HL-60/S4 treated with retinoic acid at 250 ng/mL for 4 days and 3 days (cell line): ENCODE data around the gene EGFLAM.

Source experiments
- in situ Hi-C: fragments of 300-500 bp; cut with MboI; formaldehyde crosslinking; loops from 2 replicates; pipeline ENCODE4 v1.7.0; 2022; ENCODE audit warnings: low sequenced_read_pairs

The EGFLAM gene

DNA sequence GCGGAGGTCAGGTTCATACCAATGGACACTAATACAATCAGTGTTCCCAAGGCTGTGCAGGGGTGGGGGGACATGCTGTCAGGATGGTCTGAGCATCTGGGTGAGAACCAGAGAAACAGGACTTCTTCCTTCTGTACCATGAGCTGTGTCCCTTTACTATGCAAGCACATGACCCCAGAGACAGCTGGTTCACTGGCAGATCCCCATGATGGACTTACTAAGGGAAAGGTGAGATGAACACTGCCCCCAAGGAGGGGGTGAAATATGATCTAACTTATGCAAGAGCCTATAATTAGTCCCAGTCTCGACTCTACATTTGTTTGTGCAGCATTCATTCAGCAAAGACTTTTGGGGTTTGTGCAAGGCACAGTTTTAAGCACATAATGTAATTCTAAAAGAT is 206.7 kb downstream of the EGFLAM start:
- in situ Hi-C loops = no loop called here

DNA sequence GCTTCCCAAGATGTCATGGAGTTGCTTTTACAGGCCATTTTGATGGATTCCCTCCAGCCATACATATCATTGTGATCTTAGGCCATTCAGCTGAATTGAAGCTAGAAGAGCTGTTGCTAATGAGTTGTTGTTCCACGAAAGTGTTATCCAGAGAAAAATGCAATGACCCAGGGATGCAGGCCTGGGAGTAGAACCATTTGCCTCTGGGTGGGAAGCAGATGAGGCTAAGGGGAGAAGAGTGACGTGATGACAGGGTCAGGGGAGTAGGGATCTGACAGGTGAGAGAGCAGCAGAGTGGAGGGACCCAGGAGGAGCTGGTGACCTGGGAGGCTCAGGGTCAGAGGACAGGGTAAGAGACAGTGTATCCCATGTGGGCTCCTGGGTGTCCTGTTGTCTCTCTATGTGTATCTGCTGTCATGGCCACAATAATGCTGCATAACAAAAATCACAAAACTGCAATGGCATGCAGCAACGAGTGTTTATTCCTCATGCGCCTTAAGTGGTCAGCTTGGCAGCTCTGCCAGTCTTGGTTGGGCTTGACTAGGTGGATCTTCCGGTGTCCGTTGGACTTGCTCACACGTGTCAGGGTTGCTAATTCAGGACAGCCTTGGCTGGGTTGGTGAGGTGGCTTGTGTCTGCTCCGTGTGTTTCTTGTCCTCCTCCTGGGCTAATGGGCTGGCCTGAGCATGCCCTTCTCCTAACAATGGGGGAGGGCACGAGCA is 207.5 kb downstream of the EGFLAM start:
- in situ Hi-C loops = no loop called here

DNA sequence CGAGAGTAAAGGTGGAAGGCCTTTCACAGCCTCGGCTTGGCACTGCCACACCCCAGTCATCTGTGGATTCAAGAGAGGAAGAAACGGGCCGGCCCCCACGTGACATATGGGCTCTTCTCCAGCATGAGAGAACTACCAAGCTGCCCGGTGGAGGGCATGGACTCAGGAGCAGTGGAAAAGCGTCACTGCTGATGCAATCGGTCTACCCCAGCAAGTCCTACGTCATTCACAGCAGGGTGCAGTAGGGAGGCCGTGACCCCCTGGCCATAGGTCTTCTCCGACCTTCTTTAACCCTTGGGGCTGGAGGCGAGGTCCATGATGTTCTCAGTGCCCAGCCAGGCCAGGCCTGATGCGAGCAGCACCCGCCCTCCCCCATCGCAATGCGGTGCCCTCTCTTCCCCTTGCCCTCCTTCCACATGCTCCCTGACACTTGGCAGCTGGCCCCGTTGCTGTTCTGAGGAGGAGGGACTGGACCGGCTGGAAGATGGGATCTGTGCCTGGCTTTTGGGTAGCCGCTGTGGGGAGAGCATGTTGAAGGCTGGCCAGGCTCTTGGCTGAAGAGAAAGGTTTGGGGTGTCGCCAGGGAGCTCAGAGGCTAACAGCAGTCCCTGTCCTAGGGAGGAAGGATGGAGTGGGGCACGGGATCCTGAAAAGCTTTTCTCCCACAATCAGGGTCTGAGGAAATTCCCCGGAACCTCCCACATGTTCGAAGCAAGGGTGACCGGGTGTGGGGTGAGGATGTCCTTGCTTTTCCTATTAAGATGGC is 208.2 kb downstream of the EGFLAM start:
- in situ Hi-C loops = no loop called here

- in situ Hi-C loops = no loop called here
Observed at GRCh38 chr5:38467353-38468040, 209.1 kb downstream of the EGFLAM start.

DNA sequence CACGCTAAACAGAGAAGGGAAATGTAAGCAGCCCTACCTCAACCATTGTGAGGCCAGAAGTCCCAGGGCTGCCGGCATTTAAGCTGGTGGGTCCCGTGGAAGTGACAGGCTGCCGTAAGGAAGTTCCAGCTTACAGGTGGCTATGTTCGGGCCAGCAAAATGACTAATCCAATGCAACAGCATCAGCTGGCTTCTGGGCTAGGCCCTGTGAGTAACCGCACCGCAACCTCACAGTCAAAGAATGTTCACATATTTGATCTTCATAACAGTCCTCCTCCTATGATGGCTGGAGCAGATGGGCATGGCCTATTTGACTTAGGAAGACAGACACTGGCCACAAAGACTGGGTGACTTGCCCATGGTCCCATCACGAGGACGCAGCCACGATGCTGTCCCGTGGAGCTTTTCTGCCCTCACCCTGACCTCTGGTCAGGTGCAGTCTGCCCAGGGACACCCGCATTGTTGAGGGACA is 209.9 kb downstream of the EGFLAM start:
- in situ Hi-C loops = no loop called here

DNA sequence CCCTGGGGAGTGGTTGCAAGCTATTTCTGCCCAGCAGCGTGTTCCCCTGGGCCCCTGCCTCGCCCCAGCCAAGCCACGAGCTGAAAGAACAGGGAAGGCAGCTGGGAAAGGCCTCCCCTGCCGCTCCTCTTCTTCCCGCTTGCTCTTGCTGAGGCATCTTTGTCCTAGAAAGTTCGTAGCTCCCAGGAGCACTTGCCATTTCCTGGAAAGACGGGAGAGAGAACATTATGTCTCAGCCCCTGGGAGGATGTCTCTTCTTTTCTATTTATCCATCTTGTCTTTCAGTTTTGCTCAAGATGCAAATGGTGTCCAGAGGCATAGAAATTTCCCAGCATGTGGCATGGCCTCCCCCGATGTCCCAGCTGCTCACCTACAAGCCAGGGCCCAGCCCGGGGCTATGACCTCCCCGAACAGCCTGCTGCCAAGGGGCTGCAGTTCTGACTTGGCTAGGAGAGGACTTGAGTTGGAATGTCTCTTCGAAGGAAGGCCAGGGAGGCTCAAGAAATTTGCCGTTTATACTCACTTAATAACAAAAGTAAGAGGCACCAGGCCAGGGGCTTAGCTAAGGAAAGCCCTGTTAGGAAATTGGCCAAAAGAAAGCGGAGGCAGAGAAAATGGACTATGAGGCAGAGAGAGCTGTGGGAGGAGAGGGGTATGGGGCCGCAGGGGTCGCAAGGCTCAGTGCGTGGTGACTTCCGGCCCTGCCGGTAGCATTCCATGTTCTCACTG is 210.8 kb downstream of the EGFLAM start:
- in situ Hi-C loops = no loop called here

GRCh38 chr5:38469707-38470267 is 211.4 kb downstream of the EGFLAM start:
- in situ Hi-C loops = no loop called here

DNA sequence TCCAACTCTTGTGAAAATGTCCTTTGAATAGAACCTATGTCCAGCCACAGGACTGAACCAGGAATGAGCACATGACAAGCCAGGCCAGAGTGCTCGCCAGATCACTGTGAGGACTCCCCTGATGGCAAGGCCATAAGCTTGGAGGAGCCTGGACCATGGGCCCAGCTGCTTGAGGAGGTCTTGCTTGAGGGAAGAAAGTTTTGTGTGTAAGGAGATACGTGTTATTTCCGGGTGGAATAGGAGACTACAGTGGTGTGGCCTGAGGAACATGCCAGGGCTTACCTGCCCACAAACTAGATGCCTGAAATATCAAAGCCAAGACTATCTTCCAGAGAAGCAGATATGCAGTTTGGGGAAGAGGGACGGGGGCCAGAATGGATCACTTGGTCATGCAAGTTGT is 213.3 kb downstream of the EGFLAM start:
- in situ Hi-C loops = no loop called here

DNA sequence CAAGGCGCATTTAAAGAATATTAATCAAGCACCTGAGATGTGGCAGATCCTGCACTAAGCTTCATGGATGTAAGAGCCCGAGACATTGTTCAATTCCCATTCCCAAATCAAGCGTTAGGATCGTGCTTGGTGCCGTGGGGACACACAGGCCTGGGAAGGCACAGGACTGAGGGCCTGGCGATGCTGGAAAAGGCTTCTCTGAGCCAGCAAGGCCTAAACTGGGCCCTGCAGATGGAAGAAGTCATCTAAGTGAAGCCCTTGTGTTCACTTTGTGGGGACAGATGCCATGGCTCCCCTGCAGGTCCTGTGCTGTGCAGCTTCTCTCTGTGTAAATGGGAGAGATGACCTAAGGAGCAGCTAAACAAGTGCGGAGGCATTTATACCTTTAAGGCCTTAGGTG is 214.2 kb downstream of the EGFLAM start:
- in situ Hi-C loops = no loop called here

DNA sequence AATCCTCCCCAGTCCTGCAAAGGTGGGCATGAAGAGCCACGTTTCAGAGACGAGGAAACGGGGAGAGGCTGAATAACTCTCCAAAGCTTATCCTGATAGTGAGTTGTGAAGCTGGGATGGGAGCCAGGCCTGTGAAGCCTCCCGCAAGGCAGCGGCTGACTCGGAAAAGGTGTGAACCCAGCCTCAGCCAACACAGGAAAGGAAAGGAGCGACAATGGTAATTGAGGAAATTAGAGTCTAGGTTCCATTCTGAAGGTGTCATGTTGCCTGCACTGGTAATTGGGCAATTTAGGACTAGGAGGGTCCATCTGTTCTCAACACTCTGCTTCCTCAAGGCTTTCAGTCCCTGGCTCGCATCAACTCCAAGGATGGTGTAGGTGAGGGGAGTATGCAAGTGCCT is 214.6 kb downstream of the EGFLAM start:
- in situ Hi-C loops = no loop called here

GRCh38 chr5:38478166-38478565 is 219.8 kb downstream of the EGFLAM start:
- in situ Hi-C loops = no loop called here

GRCh38 chr5:38478878-38479277 is 220.5 kb downstream of the EGFLAM start:
- in situ Hi-C loops = no loop called here

DNA sequence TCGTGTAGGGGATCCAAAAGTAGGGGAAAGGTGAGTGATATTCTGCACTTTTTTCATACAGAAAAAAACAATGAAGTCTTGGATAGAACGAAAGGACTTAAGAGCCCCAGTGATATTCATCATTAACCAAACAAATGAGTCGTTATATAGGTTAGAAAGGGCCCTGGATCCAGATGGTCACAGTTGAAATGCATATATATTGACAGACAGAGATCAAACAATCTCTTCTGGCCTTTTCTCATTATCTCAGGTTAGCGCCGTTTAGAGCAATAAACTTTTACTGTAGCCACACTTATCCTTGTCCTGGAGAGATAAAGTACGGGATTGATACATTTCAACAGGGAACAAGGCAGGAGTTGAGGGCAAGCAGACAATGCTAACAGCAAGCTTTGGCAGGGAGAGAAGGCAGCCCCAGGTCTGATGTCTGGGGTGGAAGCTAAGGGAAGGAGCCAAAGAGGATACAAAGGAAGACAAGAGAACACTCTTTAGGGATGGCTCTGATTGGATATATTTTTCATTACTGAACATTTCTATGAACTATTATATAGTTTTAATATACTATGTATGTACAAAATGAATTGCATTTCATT is 221.1 kb downstream of the EGFLAM start:
- in situ Hi-C loops = no loop called here

DNA sequence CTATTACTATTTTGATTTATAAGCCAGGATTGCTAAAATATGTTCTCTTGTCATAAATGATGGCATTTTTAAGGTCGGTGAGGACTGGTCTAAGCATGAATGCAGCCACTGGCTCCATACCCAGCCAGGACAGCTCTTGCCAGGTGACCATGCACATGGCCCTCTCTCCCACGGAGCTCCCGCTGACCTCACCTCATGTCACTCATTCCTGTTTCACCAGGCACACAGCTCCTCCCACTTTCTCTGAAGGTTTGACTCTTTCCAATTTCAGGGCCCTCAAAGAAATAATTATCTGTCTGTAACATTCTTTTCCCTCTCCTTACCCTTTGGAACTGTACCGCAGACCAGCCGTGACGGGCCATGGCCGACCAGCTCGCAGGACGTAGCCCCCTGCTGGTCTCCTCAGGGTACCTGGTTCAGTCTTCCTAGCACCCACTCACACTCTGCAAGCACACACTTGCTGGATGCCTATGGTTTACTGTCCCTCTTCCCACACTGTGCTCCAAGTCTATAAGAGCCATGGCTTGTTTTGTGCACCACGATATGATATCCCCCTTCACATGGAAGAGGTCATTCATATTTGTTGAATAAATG is 225.5 kb downstream of the EGFLAM start:
- in situ Hi-C loops = no loop called here

DNA sequence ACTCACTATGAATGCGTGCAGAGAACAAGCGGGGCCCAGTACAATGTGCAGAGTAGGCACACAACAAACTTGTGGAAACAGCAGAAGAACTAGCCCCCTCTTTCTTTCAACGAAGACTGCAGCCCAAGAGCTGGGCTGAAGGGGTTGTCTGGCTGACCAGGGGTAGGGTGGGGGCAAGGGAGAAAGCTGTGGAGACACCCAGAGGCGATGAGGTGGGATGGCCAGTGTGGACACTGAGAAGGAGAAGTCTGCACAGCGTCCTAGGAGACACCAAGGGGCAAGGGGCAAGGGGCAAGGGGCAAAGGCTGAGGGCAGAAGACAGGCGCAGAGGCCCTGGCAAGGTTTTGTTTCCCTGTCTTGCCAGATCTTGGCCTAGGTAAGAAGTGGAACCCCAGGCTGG is 235.8 kb downstream of the EGFLAM start:
- in situ Hi-C loops = no loop called here

DNA sequence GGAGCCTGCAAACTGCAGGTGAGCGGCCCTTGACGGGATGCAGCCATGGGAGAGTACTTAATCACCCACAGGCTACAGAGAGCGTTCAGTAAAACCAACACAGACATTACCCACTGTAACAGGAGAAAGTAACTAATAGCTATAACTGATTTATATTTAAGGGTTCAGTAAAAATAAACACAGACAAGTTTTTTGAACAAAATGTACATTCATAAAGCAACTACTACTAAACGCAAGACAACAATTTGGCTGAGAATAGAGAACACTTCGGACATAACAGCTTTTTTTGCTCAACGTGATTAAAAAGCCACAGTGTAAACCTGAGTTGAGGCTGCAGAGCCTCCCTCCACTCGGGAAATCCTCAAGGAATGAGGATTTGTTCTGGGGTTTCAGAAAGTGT is 236.4 kb downstream of the EGFLAM start:
- in situ Hi-C loops = no loop called here

DNA sequence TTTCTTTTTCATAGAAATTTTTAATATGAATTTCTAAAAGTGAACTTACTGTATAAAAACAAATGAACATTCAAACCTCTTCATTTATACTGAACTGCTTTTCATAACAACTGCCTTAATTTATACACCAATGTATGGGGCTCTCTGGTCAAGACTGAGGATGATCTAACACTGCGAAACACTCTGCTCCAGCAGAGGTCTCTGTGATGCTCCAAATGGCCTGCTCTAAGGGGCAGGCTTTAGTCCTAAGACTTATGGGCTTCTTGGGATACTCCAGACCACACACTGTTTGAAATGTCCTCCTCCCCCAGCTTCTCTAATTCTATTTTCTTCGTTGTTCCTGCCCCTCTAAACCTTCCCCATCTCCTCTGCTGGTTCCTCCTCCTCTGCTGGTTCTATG is 239.6 kb downstream of the EGFLAM start:
- in situ Hi-C loops = no loop called here

GRCh38 chr5:38500573-38501260 is 242.4 kb downstream of the EGFLAM start:
- in situ Hi-C loops = no loop called here

GRCh38 chr5:38506302-38506701 is 247.9 kb downstream of the EGFLAM start:
- in situ Hi-C loops = no loop called here
